Fibroblast of skin of abdomen (primary cell): ENCODE measurements around the gene NDFIP2.

Source experiments
- DNase-seq: peaks from one replicate; pipeline ENCODE4 v3.0.0-alpha.2; 2013

The NDFIP2 gene

DNA sequence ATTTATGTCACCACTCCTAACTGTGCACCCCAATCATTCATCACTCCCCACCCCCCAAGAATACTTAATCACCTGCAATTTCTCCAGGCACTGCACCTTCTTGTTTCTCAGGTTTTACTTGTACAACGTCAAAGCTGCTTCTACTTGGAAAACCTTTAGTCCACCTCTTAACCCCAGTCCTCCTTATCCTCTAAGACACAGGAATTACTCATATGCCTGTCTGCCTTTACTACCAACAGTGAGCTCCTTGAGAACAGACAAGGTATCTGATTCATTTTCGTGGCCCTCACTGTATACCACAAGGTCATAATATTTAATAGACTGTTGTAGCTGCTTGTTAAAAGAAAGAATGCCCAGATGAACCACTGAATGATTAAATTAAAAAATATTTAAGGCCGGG lies 21.0 kb upstream of the NDFIP2 start:
- no peak for DNase-seq

GRCh38 chr13:79462895-79463294 lies 18.1 kb upstream of the NDFIP2 start:
- DNase-seq = no peak

DNA sequence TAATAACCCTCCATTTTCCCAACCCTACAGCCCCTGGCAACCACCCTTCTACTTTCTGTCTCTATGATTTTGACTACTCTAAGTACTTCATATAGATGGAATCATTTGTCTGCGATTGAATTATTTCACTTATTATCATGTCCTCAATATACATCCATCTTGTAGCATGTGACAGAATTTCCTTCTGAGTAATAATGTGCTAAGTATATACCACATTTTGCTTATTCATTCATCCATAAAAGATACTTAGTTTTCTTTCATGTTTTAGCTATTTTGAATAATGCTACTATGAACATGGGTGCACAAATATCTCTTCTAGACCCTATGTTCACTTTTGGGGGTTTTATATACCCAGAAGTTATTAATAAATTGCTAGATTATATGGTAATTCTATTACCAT lies 17.4 kb upstream of the NDFIP2 start:
- DNase-seq = no peak

DNA sequence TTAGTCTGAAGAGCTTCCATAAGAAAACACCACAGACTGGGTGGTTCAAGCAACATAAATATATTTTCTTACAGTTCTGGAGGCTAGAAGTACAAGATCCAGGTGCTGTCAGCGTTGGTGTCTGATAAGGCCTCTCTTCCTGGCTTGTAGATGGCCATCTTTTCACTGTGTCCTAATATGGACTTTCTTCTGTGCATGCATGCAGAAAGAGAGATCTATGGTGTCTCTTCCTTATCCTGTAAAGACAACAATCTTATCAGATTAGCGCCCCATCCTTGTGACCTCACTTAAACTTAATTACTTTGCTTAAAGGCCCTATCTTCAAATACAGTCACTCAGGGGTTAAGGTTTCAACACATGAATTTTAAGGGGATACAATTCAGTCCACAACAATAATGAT lies 14.1 kb upstream of the NDFIP2 start:
- DNase-seq = no peak

DNA sequence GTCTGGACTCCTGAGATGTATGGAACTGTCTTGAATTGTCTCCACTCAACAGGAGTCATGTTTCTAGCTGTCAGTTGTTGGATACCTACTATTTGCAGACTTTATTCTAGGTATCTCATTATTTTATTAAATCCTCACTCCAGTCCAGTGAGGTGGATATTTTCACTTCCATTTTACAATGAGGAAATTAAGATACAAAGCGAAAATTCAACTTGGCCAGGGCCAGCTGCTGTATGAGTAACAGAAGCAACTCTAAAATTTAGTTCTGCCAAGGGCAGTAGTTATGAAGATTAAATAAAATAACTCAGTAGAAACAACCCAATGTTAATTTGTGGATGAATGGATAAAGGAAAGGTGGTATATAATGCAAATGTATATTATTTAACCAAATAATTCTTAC lies 12.6 kb upstream of the NDFIP2 start:
- DNase-seq = no peak

DNA sequence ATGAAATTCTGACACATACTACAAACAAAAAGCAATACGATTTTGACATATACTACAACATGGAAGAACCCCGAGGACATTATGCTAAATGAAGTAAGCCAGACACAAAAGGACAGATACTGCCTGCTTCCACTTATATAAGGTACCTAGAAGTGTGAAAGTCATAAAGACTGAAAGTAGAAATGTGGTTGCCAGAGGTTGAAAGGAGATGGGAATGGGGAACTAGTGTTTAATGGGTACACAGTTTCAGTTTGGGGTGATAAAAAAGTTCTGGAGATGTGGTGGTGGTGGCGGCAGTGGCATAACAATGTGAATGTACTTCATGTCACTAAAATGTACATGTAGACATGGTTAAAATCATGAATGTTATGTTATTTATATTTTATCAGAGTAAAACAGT lies 12.1 kb upstream of the NDFIP2 start:
- no peak for DNase-seq

GRCh38 chr13:79469608-79470007 lies 11.3 kb upstream of the NDFIP2 start:
- no peak for DNase-seq

- DNase-seq = no peak
Observed at GRCh38 chr13:79470666-79471065, 10.3 kb upstream of the NDFIP2 start.

DNA sequence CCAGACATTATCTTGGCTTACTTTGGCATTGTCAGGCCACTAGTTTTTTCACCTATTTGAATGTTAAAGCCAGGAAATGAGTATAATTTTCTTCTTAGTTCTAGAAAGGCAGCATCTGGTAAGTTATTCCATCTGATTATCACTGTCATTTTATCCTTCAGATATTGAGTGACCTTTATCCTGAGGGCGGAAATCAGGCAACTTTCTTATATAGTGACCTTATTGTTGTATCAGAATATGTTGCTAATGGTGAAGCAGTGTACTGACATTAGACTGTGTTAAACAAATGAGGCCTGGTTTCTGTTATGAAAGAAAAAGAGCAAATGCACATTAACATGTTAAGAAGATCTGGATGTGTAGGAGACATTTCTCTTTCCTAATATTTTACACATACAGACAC lies 5.4 kb upstream of the NDFIP2 start:
- DNase-seq = no peak

DNA sequence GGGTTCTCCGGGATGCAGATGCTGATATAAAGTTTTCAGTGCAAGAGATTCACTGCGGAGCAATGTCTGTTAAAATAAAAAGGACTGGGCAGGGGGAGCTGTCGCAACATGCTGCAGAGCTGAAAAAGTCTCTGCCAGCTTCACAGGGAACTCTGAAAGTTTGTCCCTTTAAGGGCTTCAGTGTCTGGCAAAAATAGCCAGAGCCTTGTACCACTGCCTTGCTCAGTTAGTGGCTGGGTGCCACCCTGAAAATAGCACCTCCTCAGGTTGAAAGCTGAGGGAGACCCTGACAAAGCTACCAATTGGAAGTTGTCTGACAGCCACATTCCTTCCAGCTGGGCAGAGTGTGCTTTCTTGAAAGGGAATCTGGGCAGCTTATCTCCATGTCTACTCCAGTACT lies 3.0 kb upstream of the NDFIP2 start:
- DNase-seq = no peak

DNA sequence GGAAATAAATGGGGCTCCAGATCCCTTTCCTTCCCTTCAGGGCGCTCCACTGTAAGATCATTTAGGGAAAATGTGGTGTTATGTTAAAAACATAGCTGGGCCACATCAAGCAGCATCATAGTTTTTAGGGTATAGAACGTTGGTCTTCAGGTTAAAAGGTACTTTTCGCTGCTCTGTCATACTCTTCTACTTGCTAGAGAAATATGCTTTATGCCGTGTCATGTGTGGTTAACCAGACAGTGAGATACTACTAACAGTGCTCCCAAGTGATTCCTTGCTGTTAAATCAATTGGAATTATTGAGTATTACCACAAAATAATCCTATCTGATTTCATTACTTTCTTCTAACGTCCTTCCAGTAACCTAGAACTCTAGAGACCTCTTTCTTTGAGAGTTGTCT lies 1.1 kb upstream of the NDFIP2 start:
- DNase-seq = no peak

DNA sequence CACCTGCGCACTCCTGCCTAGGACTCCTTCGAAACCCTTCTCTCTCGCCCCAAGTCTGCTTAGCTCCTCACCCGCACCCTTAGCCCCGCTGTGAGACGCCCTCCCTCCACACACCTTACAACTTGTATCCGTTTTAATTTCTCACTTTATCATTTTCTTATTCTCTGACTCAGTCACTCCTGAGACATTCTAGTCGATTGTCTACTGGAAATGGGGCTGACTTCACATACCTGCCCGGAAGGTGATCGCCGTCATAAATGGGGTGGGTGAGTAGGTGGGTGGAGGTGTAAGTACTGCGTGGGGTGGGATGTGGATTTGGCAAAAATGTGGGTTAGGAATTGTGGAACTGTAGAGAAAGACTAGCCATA lies 714 bp downstream of the NDFIP2 start:
- no peak for DNase-seq

DNA sequence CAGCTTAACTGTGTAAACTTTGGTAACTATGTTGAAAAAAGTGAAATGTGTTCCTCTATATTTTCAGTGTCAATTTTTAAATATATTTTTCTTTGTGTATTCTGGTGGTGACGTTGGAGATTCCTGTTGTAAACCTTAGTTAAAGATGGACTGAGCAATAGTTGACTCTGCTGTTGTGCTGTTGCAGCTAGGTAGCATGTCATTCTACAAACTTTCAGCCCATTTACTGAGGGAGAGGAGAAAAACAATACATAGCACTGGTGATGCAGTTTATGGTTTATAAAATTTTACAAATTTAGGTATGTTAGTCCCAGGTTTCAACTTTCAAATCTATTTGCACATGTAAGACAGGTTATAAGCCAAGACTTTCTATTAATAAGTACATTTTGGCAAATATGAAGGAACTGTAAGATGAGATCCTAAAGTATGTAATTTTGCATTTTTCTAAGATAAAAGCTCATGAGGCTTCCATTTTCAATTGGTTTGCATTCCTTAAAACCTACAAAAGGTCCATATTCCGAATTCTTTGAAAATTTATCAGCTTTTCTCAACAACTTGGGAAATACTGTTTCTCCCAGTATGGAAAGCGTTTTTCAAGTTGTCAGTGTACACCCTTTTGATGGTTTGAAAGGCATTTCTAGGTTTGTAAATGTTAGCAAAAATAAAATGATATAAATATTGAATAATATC lies 1.5 kb downstream of the NDFIP2 start:
- peak; percentile 58 for DNase-seq

- peak; percentile 95 for DNase-seq
Observed at GRCh38 chr13:79483086-79483706, 2.2 kb downstream of the NDFIP2 start.

GRCh38 chr13:79485014-79485811 lies 4.3 kb downstream of the NDFIP2 start:
- peak; percentile 89 for DNase-seq

- DNase-seq = no peak
Observed at GRCh38 chr13:79486433-79487188, 5.7 kb downstream of the NDFIP2 start.

GRCh38 chr13:79490326-79490725 lies 9.4 kb downstream of the NDFIP2 start:
- no peak for DNase-seq

DNA sequence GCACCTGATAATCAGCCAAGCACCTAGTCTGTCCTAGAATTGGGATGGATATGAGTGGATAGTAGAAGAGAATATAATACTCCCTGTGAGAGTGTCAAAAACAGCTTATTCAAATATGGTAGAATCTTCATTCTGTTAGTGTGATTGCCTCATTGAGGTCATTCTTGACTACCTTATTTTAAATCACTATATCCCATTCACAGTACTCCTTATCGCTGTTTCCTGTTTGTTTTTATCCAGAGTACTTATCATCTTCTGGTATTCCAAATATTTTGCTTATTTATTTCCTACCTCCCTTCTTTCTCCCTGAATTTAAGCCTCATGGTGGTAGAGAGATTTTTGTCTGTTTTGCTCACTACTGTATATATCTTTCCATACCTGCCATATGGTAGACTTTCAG lies 9.9 kb downstream of the NDFIP2 start:
- no peak for DNase-seq

DNA sequence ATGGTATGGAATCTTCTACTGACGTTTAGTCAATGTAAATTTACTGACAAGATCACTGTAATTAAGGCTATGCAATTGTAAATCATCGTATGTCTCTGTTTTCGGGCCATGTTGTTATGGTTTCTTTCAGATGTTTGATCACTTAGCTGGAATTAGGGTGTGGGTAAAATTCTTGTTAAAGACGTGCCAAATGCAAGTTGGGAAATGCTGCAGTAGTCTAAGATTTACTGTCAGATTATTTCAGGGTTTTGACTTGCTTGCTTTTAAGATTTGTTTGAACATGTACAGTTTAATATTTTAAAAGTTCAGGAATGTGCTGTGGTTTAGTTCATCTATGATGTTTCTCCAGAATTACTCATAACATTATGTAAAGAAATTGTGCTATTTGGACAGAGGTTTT lies 10.8 kb downstream of the NDFIP2 start:
- peak; percentile 91 for DNase-seq

GRCh38 chr13:79492313-79492798 lies 11.4 kb downstream of the NDFIP2 start:
- peak; percentile 2 for DNase-seq

- DNase-seq = no peak
Observed at GRCh38 chr13:79492918-79493594, 12.1 kb downstream of the NDFIP2 start.

DNA sequence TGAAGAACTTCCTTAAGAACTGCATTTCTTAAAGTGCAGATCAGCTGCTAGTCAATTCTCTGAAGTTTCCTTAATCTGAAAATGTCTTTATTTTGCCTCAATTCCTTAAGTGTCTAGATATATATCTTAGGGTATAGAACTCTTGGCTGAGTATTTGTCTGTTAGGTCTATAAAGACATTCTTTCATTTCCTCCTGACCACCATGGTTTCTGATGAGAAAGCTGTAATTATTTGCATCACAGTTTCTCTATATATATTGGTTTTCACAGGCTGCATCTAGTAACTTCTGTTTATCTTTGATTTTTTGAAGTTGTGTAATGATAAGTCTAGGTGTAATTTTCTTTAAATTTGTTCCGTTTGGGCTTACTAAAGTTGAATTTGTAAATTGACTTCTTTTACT lies 15.2 kb downstream of the NDFIP2 start:
- DNase-seq = no peak
